Mesendoderm (in vitro differentiated cells): ENCODE results near the gene CPT2.
A peak's percentile ranks its signal among the peaks of the same experiment; 100 is the strongest.

ENCODE experiments used
- DNase-seq: peaks from one replicate; pipeline ENCODE4 v3.0.0; 2013
- H2AK5ac ChIP-seq: 2 replicates; pipeline ENCODE4 v1.6.1; 2013; ENCODE audit warnings: low read length, inconsistent platforms
- H2BK120ac ChIP-seq: 2 replicates; pipeline ENCODE4 v1.6.1; 2013; ENCODE audit warnings: low read depth, mild to moderate bottlenecking, low read length, moderate library complexity, mixed read lengths
- H2BK15ac ChIP-seq: replicated peaks from 2 replicates; pipeline ENCODE4 v1.6.1; 2013; ENCODE audit warnings: low read depth, mild to moderate bottlenecking, moderate library complexity
- H2BK5ac ChIP-seq: 2 replicates; pipeline ENCODE4 v1.6.1; 2013; ENCODE audit warnings: low read length, inconsistent platforms
- H3K18ac ChIP-seq: 2 replicates; pipeline ENCODE4 v1.6.1; 2013; ENCODE audit warnings: mild to moderate bottlenecking, low read length, mixed read lengths
- H3K23ac ChIP-seq: one replicate; pipeline ENCODE4 v1.6.1; 2013; ENCODE audit warnings: low read length
- H3K27ac ChIP-seq: 2 replicates; pipeline ENCODE4 v1.5.1; 2013; ENCODE audit warnings: low read depth, mild to moderate bottlenecking, inconsistent platforms, low read length, moderate library complexity
- H3K27me3 ChIP-seq: 2 replicates; pipeline ENCODE4 v1.6.1; 2013; ENCODE audit warnings: low read length, control low read depth, mild to moderate bottlenecking, inconsistent platforms; ENCODE audit not compliant: insufficient read depth, poor library complexity
- H3K36me3 ChIP-seq: 2 replicates; pipeline ENCODE4 v1.6.1; 2013; ENCODE audit warnings: low read length, inconsistent platforms; ENCODE audit not compliant: control insufficient read depth, insufficient read depth
- H3K4ac ChIP-seq: one replicate; pipeline ENCODE4 v1.6.1; 2013; ENCODE audit warnings: low read depth, mild to moderate bottlenecking, low read length, moderate library complexity
- H3K4me1 ChIP-seq: 2 replicates; pipeline ENCODE4 v1.6.1; 2013; ENCODE audit warnings: low read depth, low read length, inconsistent platforms; ENCODE audit not compliant: control insufficient read depth
- H3K4me2 ChIP-seq: 2 replicates; pipeline ENCODE4 v1.6.1; 2013; ENCODE audit warnings: low read length
- H3K4me3 ChIP-seq: 2 replicates; pipeline ENCODE4 v1.5.1; 2013; ENCODE audit warnings: mild to moderate bottlenecking, low read length
- H3K56ac ChIP-seq: one replicate; pipeline ENCODE4 v1.6.1; 2013; ENCODE audit warnings: low read length
- H3K79me1 ChIP-seq: 2 replicates; pipeline ENCODE4 v1.6.1; 2013; ENCODE audit warnings: low read length, inconsistent platforms
- H3K79me2 ChIP-seq: 2 replicates; pipeline ENCODE4 v1.6.1; 2013; ENCODE audit warnings: mild to moderate bottlenecking, low read length; ENCODE audit not compliant: control insufficient read depth, insufficient read depth
- H3K9ac ChIP-seq: 2 replicates; pipeline ENCODE4 v1.6.1; 2013; ENCODE audit warnings: low read length, inconsistent platforms
- H4K5ac ChIP-seq: one replicate; pipeline ENCODE4 v1.6.1; 2013; ENCODE audit warnings: low read length
- H4K8ac ChIP-seq: one replicate; pipeline ENCODE4 v1.6.1; 2013; ENCODE audit warnings: low read depth, mild to moderate bottlenecking, control low read depth, low read length, moderate library complexity
- WGBS: extraction: QIAGEN DNeasy Blood & Tissue Kit; methylation state at CpG from one replicate; pipeline ENCODE4 v1.1.7; 2013; ENCODE audit warnings: low lambda C conversion rate, missing lambda C conversion rate; ENCODE audit not compliant: insufficient coverage; ENCODE audit errors: extremely low coverage; 5-methylcytosine and 5-hydroxymethylcytosine counted together

The CPT2 gene

GRCh38 chr1:53254011-53254640 is 57.5 kb downstream of the CPT2 start:
- H3K23ac ChIP-seq, result no peak overlapping the region
- DNase-seq, result no peak
- H2BK5ac ChIP-seq, result no peak overlapping the region
- WGBS, result no CpG with 5 or more reads among the region's 4 CpGs
- H4K5ac ChIP-seq, result no peak overlapping the region
- H3K79me2 ChIP-seq, result no peaks in the 10 kb centered on the region
- H3K18ac ChIP-seq, result no peak overlapping the region
- no peak overlapping the region for H2BK15ac ChIP-seq
- H3K9ac ChIP-seq, result no peak overlapping the region
- H3K4me2 ChIP-seq, result no peak overlapping the region
- no peak overlapping the region for H3K27ac ChIP-seq
- H3K79me1 ChIP-seq, result no peaks in the 10 kb centered on the region
- H2BK120ac ChIP-seq, result no peak overlapping the region
- no peak overlapping the region for H3K4me3 ChIP-seq
- no peak overlapping the region for H3K4ac ChIP-seq
- H4K8ac ChIP-seq, result no peak overlapping the region
- H3K27me3 ChIP-seq, result no peaks in the 10 kb centered on the region
- no peak overlapping the region for H3K56ac ChIP-seq
- no peak overlapping the region for H2AK5ac ChIP-seq
- H3K36me3 ChIP-seq, result peaks cover 46% of the 10 kb centered on the region
- H3K4me1 ChIP-seq, result no peaks in the 10 kb centered on the region

GRCh38 chr1:53255031-53255430 is 58.4 kb downstream of the CPT2 start:
- Histone ChIP-seq H4K5ac (no peak overlapping the region), H3K4me1 (no peaks in the 10 kb centered on the region), H4K8ac (no peak overlapping the region), H3K36me3 (peaks cover 42% of the 10 kb centered on the region), H2AK5ac (no peak overlapping the region), H2BK5ac (no peak overlapping the region), H3K4ac (no peak overlapping the region), H3K79me2 (no peaks in the 10 kb centered on the region), H3K4me2 (no peak overlapping the region), H3K27me3 (no peaks in the 10 kb centered on the region), H3K18ac (no peak overlapping the region), H2BK15ac (no peak overlapping the region), H3K23ac (no peak overlapping the region), H3K56ac (no peak overlapping the region), H3K4me3 (no peak overlapping the region), H2BK120ac (no peak overlapping the region), H3K27ac (no peak overlapping the region), H3K79me1 (no peaks in the 10 kb centered on the region), H3K9ac (no peak overlapping the region)
- DNase-seq, result no peak
- WGBS, result no CpG with 5 or more reads among the region's 4 CpGs

- H3K4me1 ChIP-seq, result no peaks in the 10 kb centered on the region
- no peak overlapping the region for H2AK5ac ChIP-seq
- H4K8ac ChIP-seq, result no peak overlapping the region
- no peak overlapping the region for H3K27ac ChIP-seq
- H2BK15ac ChIP-seq, result no peak overlapping the region
- H3K9ac ChIP-seq, result no peak overlapping the region
- no peak overlapping the region for H3K4ac ChIP-seq
- H4K5ac ChIP-seq, result no peak overlapping the region
- H3K79me1 ChIP-seq, result no peaks in the 10 kb centered on the region
- no peak overlapping the region for H3K56ac ChIP-seq
- H3K18ac ChIP-seq, result no peak overlapping the region
- no peak overlapping the region for H3K4me2 ChIP-seq
- H2BK120ac ChIP-seq, result no peak overlapping the region
- no peaks in the 10 kb centered on the region for H3K27me3 ChIP-seq
- H3K79me2 ChIP-seq, result no peaks in the 10 kb centered on the region
- no CpG with 5 or more reads among the region's 11 CpGs for WGBS
- peaks cover 42% of the 10 kb centered on the region for H3K36me3 ChIP-seq
- no peak overlapping the region for H2BK5ac ChIP-seq
- no peak overlapping the region for H3K23ac ChIP-seq
- no peak for DNase-seq
- H3K4me3 ChIP-seq, result no peak overlapping the region
These were observed 60.2 kb downstream of the CPT2 start for GRCh38 chr1:53256511-53257453.

- Histone ChIP-seq H3K4me3 (no peak overlapping the region), H3K18ac (no peak overlapping the region), H2BK15ac (no peak overlapping the region), H3K56ac (no peak overlapping the region), H4K5ac (no peak overlapping the region), H2BK5ac (no peak overlapping the region), H3K79me1 (no peaks in the 10 kb centered on the region), H3K23ac (no peak overlapping the region), H3K27me3 (no peaks in the 10 kb centered on the region), H4K8ac (no peak overlapping the region), H3K27ac (no peak overlapping the region), H2AK5ac (no peak overlapping the region), H3K4me1 (no peaks in the 10 kb centered on the region), H2BK120ac (no peak overlapping the region), H3K9ac (no peak overlapping the region), H3K79me2 (no peaks in the 10 kb centered on the region), H3K4ac (no peak overlapping the region), H3K4me2 (no peak overlapping the region), H3K36me3 (peaks cover 48% of the 10 kb centered on the region)
- no CpG with 5 or more reads among the region's 5 CpGs for WGBS
- DNase-seq, result no peak
These were observed 60.9 kb downstream of the CPT2 start for GRCh38 chr1:53257454-53258081.

- Histone ChIP-seq H2BK5ac (no peak overlapping the region), H3K27ac (peak overlapping the region; percentile 22), H2AK5ac (no peak overlapping the region), H3K56ac (no peak overlapping the region), H3K18ac (no peak overlapping the region), H3K4me1 (no peaks in the 10 kb centered on the region), H3K4me2 (no peak overlapping the region), H4K5ac (no peak overlapping the region), H3K27me3 (no peaks in the 10 kb centered on the region), H3K23ac (no peak overlapping the region), H3K79me1 (no peaks in the 10 kb centered on the region), H3K9ac (no peak overlapping the region), H2BK15ac (no peak overlapping the region), H2BK120ac (no peak overlapping the region), H3K4ac (no peak overlapping the region), H3K79me2 (no peaks in the 10 kb centered on the region), H3K36me3 (peaks cover 54% of the 10 kb centered on the region), H3K4me3 (no peak overlapping the region), H4K8ac (no peak overlapping the region)
- no peak for DNase-seq
- WGBS, result no CpG with 5 or more reads among the region's 1 CpG
These were observed 61.6 kb downstream of the CPT2 start for GRCh38 chr1:53258216-53258615.
